HCT116 (cell line): ENCODE measurements around the gene LINC00632.

ENCODE experiments used
- CEBPB ChIP-seq: IDR thresholded peaks from 2 replicates; pipeline ENCODE4 v1.6.1; 2012; ENCODE audit warnings: low read depth
- EZH2 ChIP-seq: fragments of 200-600 bp; sonication (generic); IDR thresholded peaks from 2 replicates; pipeline ENCODE4 v1.6.1; 2017; ENCODE audit warnings: antibody characterized with exemption, mixed run types
- EZH2phosphoT487 ChIP-seq: fragments of 200-600 bp; IDR thresholded peaks from 2 replicates; pipeline ENCODE4 v1.6.1; 2018; ENCODE audit warnings: antibody characterized with exemption, borderline replicate concordance
- POLR2A ChIP-seq: IDR thresholded peaks from 2 replicates; pipeline ENCODE4 v1.7.0; 2011; ENCODE audit warnings: borderline replicate concordance; ENCODE audit not compliant: insufficient read depth, insufficient read length; ENCODE audit errors: extremely low read depth
- POLR2AphosphoS5 ChIP-seq: IDR thresholded peaks from 2 replicates; pipeline ENCODE4 v1.6.1; 2011; ENCODE audit warnings: mild to moderate bottlenecking, low read depth, low read length, moderate library complexity
- RAD21 ChIP-seq: IDR thresholded peaks from 2 replicates; pipeline ENCODE4 v1.6.1; 2012; ENCODE audit warnings: low read depth, mild to moderate bottlenecking
- TCF7L2 ChIP-seq: IDR thresholded peaks from 2 replicates; pipeline ENCODE4 v1.7.0; 2011; ENCODE audit warnings: borderline replicate concordance, inconsistent platforms; ENCODE audit not compliant: insufficient read depth, insufficient read length; ENCODE audit errors: extremely low read depth
- YY1 ChIP-seq: IDR thresholded peaks from 2 replicates; pipeline ENCODE4 v1.6.1; 2011; ENCODE audit warnings: low read length, low read depth, moderate library complexity, mild to moderate bottlenecking; ENCODE audit not compliant: insufficient replicate concordance; ENCODE audit errors: extremely low read depth
- ZNF274 ChIP-seq: fragments of 200-500 bp; sonication (Bioruptor generic); IDR thresholded peaks from 2 replicates; pipeline ENCODE4 v1.6.1; 2014; ENCODE audit warnings: mild to moderate bottlenecking, low read depth, low read length, inconsistent platforms
- TF ChIP-seq, protein P1 (sequence below), 3 experiments: fragments of 200-600 bp in 1 of 3; sonication (generic) in 1 of 3; IDR thresholded peaks in 2 of 3; conservative IDR thresholded peaks in 1 of 3; 2 replicates each; pipeline ENCODE4 v1.5.1; 2012 to 2017; ENCODE audit warnings: low read depth in 2 of 3, low read length in 2 of 3, antibody characterized with exemption in 1 of 3, borderline replicate concordance in 1 of 3, control low read depth in 1 of 3, mild to moderate bottlenecking in 1 of 3, mixed read lengths in 1 of 3, mixed run types in 1 of 3, moderate library complexity in 1 of 3; ENCODE audit not compliant: insufficient read depth in 1 of 3

DNA sequence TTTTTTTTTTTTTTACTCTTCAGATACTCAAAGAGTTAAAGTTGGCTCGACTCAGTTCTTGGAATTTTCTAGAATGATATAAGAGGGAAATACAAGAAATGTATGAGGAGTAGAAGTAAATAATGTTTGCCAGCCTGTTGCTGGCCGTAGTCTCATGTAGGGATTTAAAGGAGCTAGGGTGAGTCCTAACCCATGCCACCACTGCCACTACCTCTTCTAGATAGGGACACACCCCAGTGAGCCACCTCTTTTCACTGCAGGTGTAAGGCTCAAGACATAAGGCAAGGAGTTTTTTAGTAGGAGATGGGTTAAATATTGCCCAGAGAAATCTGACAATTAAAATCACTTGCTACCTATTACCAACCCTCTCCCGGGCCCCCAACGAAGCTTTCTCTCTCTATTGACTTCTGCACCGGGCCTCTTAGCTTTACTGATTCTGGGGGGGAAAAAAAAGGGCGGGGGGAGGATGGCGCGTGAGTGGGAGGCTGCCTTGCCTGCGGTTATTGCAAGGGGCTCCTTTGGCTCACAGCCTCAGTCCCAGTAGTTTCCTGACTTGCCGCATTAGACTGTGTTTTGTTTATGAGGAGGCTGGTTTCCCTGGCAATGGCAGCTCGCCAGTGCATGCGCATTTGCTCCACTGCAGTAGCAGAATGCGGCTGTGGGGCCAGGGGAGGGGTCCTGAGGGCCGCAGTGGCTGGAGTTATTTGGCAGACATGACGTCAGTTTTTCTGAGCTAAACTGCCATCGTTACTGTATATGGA, 3.0 kb downstream of the LINC00632 start:
- TF ChIP-seq, protein P1, sequence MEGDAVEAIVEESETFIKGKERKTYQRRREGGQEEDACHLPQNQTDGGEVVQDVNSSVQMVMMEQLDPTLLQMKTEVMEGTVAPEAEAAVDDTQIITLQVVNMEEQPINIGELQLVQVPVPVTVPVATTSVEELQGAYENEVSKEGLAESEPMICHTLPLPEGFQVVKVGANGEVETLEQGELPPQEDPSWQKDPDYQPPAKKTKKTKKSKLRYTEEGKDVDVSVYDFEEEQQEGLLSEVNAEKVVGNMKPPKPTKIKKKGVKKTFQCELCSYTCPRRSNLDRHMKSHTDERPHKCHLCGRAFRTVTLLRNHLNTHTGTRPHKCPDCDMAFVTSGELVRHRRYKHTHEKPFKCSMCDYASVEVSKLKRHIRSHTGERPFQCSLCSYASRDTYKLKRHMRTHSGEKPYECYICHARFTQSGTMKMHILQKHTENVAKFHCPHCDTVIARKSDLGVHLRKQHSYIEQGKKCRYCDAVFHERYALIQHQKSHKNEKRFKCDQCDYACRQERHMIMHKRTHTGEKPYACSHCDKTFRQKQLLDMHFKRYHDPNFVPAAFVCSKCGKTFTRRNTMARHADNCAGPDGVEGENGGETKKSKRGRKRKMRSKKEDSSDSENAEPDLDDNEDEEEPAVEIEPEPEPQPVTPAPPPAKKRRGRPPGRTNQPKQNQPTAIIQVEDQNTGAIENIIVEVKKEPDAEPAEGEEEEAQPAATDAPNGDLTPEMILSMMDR (IDR thresholded peaks at IDR 0.05 in 2 of 3, conservative IDR thresholded peaks at IDR 0.05 in 1 of 3; ENCODE audit: borderline replicate concordance in 1 of 3, insufficient read depth in 1 of 3, low read depth in 2 of 3, low read length in 2 of 3) = no peak
- TF ChIP-seq EZH2 (no peak), POLR2AphosphoS5 (no peak), YY1 (no peak), ZNF274 (no peak), RAD21 (no peak), TCF7L2 (no peak), POLR2A (no peak), EZH2phosphoT487 (no peak), CEBPB (no peak)
